AG04450 (cell line): ENCODE results near the gene NFIA. TPM values are rescaled to one million over a fixed set of nuclear protein-coding genes. Genes with fewer than 3 reads are reported as not detected.

Experiments
- CTCF ChIA-PET: fragments of 300-600, 350-600 bp; formaldehyde crosslinking; extraction: SDS; loops from one replicate; lab custom pipeline; 2022; ENCODE audit warnings: antibody characterized with exemption, inconsistent platforms; lab: Charles Lee
- POLR2A ChIA-PET: fragments of 350-600 bp; formaldehyde crosslinking; extraction: SDS; loops from one replicate; lab custom pipeline; 2021; ENCODE audit warnings: antibody characterized with exemption, inconsistent platforms; lab: Yijun Ruan, JAX
- DNase-seq: peaks from one replicate; pipeline ENCODE4 v3.0.0-alpha.2; 2011; ENCODE audit warnings: low read depth, low spot score
- H3K27ac ChIP-seq: one replicate; pipeline ENCODE4 v1.5.1; 2012; ENCODE audit warnings: low read depth, low read length, control low read depth
- H3K27me3 ChIP-seq: one replicate; pipeline ENCODE4 v1.6.0; 2012; ENCODE audit warnings: low read length; ENCODE audit not compliant: control insufficient read depth, insufficient read depth
- H3K4me3 ChIP-seq: 2 replicates; pipeline ENCODE4 v1.5.1; 2011; ENCODE audit warnings: mild to moderate bottlenecking, low read depth, low read length, control low read depth
- H3K9me3 ChIP-seq: 2 replicates; pipeline ENCODE4 v1.5.1; 2012; ENCODE audit warnings: low read length; ENCODE audit not compliant: control insufficient read depth, insufficient read depth
- CTCF ChIP-seq: IDR thresholded peaks from 2 replicates; pipeline ENCODE4 v1.5.1; 2011; ENCODE audit warnings: low read depth, low read length, control low read depth, inconsistent platforms
- polyA plus RNA-seq: library from polyadenylated mRNA; depleted of rRNA; stranded (reverse); fragments of >200 nt; gene quantifications from 2 replicates; pipeline ENCODE4 v1.2.3, GENCODE V29; 2011

The NFIA gene
- polyA plus RNA-seq, 1 experiment, result 3.9 TPM

- ChIA-PET POLR2A (no interaction called here), CTCF (interaction anchor here (0.8 kb wide), 1 partner anchor 189 kb away, joined by 3 read pairs; no protein-coding TSS in a partner anchor)
- no peaks in the 10 kb centered on the region for H3K9me3 ChIP-seq
- H3K4me3 ChIP-seq, result no peak overlapping the region
- no peaks in the 10 kb centered on the region for H3K27me3 ChIP-seq
- TF ChIP-seq CTCF, result no peak
- DNase-seq, result no peak
- H3K27ac ChIP-seq, result no peak overlapping the region
Observed at GRCh38 chr1:61268546-61269240, 186.3 kb downstream of the NFIA start.

- no peak for DNase-seq
- Histone ChIP-seq H3K9me3 (no peaks in the 10 kb centered on the region), H3K4me3 (no peak overlapping the region), H3K27me3 (no peaks in the 10 kb centered on the region), H3K27ac (no peak overlapping the region)
- TF ChIP-seq CTCF, result no peak
- ChIA-PET CTCF (interaction anchor here (0.8 kb wide), 1 partner anchor 190 kb away, joined by 3 read pairs; no protein-coding TSS in a partner anchor), POLR2A (no interaction called here)
Observed at GRCh38 chr1:61269602-61270001, 187.2 kb downstream of the NFIA start.

GRCh38 chr1:61270107-61270506 lies 187.7 kb downstream of the NFIA start:
- ChIA-PET CTCF (no interaction called here), POLR2A (no interaction called here)

GRCh38 chr1:61270761-61271411 lies 188.5 kb downstream of the NFIA start:
- TF ChIP-seq CTCF, result no peak
- Histone ChIP-seq H3K9me3 (no peaks in the 10 kb centered on the region), H3K27ac (no peak overlapping the region), H3K4me3 (no peak overlapping the region), H3K27me3 (no peaks in the 10 kb centered on the region)
- no peak for DNase-seq
- ChIA-PET POLR2A (no interaction called here), CTCF (interaction anchor here (3.0 kb wide), 1 partner anchor 221 kb away, joined by 7 read pairs; no protein-coding TSS in a partner anchor)

More at GRCh38 chr1:61270107-61270506, 187.7 kb downstream of the NFIA start:
- H3K9me3 ChIP-seq, result no peaks in the 10 kb centered on the region
- no peak overlapping the region for H3K27ac ChIP-seq
- no peak for TF ChIP-seq CTCF
- no peak for DNase-seq
- no peaks in the 10 kb centered on the region for H3K27me3 ChIP-seq
- H3K4me3 ChIP-seq, result no peak overlapping the region

GRCh38 chr1:61271412-61271789 lies 189.0 kb downstream of the NFIA start:
- Histone ChIP-seq H3K9me3 (no peaks in the 10 kb centered on the region), H3K27me3 (no peaks in the 10 kb centered on the region), H3K27ac (no peak overlapping the region), H3K4me3 (no peak overlapping the region)
- no peak for DNase-seq
- TF ChIP-seq CTCF, result no peak
- POLR2A ChIA-PET, result no interaction called here
- CTCF ChIA-PET, result interaction anchor here (3.0 kb wide), 1 partner anchor 222 kb away, joined by 7 read pairs; no protein-coding TSS in a partner anchor
